Measurements from ENCODE around the gene DOCK2.
"Not testable (repeated sequence)": the region's sequence is repeated elsewhere in the genome, so short reads cannot be mapped to it uniquely, and the experiment has no call there.

DOCK2 gene

DNA sequence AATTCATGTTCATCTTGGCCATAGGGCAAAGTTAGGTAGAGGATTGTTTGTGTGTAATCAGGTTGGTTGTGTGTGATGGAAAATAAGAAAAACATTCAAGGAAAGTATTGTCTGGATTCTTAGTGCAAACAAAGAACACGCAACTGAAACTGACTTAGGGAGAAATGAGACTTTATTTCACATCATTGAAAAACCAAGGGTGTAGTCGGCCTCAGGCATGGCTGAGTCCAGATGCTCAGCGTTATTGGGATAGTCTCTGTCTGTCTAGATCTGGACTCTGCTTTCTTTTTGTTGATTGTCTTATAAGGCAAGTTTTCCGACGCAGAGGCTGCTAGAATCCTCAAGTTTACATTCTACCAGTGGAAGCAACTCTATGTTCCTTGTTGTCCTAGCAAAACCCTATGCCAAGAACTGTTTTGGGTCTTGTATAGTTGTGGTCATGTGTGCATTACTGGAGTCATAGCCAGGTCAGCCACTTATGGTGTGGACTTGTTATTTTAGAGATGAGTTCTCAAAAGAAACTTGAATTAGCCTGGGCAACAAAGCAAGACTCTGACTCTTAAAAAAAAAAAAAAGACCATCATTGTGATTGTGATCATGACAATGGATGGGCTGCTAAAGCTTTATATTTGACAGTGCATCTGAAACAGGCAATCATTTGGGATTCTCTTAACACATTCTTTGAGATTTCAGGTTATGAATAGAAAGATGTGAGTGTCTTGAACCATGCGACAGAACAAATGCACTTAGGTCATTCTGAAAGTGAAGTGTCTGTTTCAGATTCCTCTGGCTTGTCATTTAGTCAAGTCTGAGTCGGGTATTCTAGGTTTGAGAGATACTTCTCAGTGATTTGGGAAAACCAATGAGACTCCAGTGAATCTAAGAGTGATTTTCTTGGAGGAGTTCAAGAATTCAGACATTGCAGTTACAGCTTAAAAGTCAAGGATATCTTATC lies 82.6 kb downstream of the DOCK2 start:
- no peak for DNase-seq

DNA sequence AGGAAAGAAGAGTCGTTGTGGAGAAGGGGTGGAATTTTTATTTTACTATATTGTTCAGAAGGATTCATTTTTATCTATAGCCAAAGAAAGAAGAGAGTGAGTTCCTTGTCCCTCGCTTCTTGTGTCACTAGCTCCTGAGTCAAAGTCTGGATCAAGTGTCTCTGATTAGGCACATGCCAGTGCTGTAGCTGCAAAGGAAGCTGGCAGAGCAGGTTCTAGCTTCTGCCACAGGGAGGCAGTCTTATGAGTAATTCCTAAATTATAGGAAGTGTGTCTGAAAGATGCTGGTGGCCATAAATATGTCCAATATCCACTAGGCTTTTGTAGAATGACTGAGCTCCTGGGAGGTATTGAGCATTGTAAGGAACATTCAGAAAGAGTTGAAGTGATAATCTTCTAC lies 84.7 kb downstream of the DOCK2 start:
- peak in 1 of 4 experiments; percentile 24 for DNase-seq

DNA sequence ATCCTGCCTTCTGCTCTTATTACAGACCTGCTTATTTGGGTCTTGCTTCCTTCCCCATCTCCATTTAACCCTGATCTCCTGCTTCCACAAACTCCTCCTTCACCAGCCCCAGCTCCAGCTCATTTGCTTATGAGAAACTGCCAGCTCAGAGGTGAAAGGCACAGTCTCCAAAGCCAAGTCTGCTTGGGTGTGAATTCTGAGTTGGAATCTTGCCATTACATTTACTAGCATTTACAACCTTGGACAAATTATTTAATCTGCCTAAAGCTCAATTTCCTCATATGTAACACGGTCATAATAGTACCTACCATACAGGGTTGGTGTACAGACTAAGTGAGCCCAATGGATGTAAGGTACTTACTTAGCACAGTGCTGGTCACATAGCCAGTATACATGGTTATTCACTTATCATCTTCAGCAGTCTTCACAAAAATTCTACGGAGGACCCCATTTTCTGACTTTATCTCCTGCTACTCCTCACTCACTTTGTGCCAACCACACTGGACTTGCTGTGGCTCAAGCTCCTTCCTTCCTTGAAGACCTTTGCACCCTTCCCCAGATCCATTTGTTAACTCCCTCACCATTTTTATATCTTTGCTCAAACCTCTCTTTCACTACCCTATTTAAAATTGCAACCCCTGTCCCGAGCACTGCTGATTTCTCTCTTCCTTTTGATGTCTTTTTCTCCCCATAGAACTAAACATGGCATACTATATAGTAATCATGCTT lies 86.2 kb downstream of the DOCK2 start:
- DNase-seq = no peak

DNA sequence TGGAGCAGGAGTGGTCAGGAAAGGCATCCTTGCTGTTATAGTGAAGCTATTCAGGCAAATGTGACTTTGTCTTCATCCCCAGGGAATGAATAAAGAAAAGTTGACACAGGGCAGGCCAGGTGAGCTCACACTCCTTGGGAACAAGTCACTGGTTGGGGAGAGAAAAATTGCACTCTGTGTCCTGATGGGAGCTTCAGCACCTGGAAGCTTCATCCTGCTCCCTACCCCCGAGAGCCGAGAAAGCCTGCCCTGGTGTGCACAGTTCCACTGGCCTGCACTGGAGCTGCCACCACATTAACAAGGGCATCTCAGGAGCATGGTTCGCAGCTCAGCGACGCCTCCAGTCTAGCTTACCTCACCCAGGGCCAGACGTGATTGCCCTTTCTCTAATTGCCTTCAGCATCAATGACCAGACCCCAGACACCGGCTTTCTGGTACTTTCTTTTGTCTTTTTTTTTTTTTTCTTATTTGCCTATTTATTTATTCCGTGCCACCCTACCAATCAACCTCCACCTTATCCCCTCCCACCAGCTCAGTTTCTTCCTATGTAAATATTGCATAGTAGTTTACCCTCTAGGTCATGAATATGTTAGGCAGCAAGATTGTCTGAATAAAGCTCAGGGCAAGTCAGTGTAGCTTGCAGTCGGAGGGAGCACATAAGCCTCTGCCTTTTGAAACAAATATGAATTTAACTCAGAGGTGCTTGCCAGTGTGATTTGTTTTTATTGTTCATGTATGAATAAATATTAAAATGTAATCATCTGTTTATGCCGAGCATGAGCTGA lies 87.4 kb downstream of the DOCK2 start:
- DNase-seq = no peak

DNA sequence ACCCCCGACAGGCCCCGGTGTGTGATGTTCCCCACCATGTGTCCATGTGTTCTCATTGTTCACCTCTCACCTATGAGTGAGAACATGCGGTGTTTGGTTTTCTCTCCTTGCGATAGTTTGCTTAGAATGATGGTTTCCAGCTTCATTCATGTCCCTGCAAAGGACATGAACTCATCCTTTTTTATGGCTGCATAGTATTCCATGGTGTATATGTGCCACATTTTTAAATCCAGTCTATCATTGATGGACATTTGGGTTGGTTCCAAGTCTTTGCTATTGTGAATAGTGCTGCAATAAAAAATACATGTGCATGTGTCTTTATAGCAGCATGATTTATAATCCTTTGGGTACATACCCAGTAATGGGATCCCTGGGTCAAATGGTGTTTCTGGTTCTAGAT lies 88.6 kb downstream of the DOCK2 start:
- not testable (repeated sequence) for DNase-seq

DNA sequence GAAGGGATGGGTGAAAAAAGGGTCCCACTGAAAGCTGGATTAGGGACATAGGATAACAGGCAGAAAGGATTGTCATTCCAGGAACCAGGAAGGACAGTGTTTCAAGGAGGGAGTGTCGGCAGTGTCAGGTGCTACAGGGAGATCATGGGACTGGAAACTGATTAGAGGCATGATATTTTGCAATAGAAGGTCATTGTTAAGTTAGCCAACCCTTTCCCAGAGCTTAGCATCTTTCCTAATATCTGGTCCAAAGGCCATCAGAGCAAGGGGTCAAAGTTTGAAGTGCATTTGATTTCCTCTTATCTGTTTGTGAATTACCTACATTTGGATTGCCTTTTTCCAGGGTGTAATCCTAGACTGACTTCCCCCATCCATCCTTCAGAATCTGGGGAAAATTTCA lies 91.3 kb downstream of the DOCK2 start:
- peak in 1 of 4 experiments; percentile 24 for DNase-seq

DNA sequence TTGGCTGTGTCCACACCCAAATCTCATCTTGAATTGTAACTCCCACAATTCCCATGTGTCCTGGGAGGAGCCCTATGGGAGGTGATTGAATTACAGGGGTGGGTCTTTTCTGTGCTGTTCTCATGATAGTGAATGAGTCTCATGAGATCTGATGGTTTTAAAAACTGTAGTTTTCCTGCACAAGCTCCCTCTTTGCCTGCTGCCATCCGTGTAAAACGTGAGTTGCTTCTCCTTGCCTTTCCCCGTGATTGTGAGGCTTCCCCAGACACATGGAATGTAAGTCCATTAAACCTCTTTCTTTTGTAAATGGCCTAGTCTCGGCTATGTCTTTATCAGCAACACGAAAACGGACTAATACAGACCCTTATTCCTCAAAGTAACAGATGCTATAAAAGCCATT lies 94.1 kb downstream of the DOCK2 start:
- no peak for DNase-seq

DNA sequence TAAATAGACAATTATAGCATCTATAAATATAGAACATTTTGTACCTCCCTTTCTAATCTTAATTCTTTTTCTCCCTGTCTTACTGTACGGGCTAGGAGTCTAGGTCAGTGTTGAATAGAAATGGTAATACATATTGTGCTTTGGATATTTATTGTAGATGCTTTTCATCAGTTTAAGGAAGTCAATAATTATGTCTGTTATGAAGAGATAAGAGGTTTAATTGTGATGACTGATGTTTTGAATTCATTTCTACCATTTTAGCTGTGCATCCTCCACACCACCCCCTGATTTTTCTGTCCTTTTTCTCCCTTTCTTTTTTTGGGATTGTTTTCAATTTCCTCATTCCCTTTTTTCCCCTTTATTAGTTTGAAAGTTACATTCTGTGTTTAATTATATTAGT lies 95.8 kb downstream of the DOCK2 start:
- DNase-seq = no peak

DNA sequence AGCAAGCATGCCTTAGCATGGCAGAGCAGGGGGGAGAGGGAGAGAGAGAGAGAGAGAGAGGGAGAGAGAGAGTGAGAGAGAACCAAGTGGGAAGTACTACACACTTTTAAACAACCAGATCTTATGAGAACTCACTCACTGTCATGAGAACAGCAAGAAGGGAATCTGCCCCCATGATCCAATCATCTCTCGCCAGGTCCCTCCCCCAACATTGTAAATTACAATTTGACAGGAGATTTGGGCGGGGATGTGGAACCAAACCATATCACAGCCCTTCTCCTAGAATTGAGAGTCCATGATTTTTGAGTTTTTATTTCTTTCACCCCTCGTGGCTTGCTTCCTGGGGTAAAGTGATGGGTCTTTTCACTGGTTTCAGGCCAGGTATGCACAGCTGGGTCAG lies 98.8 kb downstream of the DOCK2 start:
- DNase-seq = no peak

DNA sequence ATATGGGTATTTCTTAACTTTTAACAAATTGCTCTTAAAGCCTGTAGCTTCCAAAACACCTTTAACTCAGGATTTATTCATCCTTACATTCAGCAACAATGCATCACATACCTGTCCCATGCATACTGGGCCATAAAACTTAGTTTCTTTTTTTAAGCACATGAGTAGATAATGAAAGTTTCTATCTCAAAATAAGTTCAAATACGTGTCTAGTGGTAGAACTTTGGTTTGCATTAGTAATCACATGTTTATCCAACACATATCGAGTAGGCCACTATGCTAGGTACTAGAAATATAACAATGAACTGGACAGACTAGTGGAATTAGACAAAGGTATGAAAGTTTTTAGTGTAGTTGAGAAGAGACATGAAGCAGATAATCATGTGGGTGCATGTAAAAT lies 99.6 kb downstream of the DOCK2 start:
- DNase-seq = no peak

DNA sequence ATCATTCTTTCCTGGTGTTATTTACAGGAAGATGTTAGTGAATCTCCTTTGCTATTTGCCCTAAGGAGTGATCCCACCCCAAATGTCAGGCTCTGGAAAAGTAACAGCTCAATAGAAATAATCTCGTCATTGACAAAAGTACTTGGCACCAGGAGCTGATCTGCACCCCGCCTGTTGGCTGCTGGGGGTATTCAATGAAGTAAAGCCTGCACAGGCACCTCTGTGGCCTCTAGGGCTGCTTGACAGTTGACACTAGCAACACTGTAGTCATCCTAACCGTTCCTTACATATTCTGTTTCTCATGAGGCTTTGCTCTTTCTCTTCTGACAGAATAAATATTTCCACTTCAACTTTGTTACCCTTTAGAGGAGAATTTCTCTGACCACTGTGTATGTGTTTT lies 103.4 kb downstream of the DOCK2 start:
- DNase-seq = no peak

DNA sequence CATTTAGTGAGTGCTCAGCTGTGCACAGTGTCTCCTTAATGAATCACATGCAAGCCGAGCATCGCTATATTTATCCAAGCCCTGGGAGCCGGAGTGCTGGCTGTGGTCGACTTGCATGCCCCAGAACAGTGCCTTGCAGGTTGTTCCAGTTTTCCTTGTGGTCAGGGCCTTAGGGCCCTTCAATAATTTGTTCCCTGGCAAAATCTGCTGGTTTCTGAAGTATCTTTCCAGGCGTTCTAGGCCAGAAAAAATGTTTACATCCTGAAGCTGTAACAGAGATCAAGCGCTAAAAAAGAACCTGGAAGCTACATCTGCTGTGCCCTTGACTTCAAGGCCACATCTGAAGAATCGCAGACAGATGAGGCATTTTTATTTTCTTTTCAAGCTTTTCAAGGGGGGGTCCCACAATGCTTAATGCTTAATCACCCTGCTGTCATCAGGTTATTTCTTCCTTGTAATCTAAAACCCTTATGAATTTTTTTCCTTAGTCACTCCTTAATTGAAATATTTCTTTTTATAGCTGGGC lies 105.8 kb downstream of the DOCK2 start:
- no peak for DNase-seq

DNA sequence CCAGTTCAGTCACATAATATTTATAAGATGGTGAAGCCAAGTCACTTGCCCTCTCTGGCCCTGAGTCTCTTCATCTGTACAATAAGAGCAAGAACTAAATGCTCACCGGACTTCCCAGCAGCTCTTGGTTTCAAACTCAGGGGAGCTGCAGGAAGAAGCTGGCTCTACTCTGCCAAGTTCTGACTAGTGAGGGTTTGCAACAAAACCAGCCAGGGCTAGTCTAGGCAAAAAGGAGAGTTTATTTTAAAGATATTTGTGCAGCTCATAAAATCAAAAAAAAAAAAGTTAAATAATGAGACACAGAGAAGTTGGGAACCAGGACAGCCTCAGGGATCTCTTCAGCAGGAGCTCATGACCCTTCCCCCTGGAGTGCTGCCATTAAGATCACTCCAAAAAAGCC lies 107.3 kb downstream of the DOCK2 start:
- no peak for DNase-seq

DNA sequence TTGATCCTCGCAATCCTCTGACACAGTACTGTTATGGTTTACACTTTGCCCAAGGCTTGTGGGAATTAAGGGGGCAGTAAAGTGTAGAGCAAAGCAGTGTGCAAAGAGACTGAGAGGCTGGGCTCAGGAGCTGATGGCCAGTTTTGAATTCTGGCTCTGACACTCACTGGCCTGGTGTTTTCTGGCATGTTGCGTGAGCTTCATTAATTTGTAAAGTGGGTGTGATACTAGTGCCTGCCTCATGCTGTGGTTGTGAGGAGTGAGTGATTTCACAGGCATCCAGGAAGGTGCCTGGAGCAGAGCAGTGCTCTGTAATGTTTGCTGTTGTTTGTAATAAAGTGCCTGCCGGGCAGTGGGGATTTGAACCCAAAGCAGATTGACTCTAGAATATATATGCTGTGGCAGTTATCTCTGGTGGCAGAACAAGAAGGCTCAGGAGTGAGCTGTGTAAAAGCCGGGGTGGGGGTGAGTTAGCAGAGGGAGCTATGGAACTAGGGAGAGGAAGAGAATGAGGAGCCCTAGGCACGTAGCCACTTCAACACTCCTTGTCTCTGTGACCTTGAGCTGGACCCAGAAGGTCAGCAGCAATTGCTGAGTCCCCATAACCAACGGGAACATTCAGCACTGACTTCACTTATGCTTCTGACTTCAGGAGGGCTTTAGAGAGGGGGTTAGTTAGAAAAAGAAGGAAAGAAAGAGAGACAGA lies 108.5 kb downstream of the DOCK2 start:
- no peak for DNase-seq

DNA sequence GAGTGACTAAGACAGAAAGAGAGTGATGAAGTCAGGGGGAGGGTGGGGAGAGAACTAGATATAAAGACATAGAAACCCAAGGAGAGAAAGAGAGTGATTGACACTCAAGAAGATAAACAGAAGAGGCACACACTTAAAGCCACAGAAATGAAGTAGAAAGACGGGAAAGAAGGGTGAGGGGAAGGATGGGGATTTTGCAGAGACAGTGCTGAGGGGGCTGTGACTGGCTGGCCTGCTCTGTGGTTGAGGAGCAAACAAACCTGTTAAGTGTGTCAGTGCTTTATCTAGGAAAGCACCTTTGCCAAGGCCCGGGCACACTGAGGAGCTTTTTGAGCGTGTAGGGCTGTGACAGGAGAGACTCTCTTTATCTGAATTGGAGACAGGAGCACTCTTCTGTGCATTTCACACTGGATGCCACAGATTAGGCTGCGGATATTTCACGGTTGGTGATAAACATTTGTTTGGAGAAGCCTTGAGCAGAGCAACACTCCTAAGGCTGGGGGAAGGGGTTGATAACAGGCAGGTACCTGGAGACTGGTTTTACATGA lies 109.1 kb downstream of the DOCK2 start:
- no peak for DNase-seq

DNA sequence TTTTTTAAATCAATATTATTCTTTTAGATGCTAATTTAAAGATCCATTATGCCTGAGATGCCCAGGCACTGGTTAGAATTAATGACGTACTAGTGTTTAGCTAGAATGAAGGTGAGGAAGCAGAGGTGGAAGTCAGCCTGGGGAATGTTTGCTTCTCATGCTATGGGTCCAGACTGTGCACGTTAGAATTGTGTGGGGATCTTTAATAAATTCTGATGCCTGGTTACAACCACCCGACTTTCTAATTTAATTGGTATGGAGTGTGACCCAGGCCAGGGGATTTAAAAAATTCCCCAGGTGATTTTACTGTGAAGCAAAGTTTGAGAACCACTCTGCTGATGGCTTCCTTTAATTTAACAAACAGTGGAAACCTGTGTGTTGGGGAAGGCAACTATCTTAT lies 111.1 kb downstream of the DOCK2 start:
- DNase-seq = no peak

DNA sequence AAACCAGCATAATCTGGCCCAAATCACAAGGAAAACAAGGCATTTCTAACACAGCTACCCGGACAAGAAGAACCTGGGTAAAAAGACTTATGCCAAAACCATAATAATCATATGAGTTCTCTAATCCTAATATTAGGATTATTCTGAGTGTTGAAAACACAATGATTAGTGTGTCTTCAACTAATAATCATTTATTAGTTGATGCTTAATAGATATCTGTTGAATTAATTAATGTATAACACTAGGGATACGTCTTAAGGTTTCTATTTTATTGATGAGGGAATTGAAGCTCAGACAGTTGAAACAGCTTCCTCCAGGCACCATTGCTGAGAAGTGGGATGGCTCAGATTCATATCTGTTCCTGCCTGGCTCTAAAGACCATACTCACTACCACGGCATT lies 112.2 kb downstream of the DOCK2 start:
- DNase-seq = no peak

DNA sequence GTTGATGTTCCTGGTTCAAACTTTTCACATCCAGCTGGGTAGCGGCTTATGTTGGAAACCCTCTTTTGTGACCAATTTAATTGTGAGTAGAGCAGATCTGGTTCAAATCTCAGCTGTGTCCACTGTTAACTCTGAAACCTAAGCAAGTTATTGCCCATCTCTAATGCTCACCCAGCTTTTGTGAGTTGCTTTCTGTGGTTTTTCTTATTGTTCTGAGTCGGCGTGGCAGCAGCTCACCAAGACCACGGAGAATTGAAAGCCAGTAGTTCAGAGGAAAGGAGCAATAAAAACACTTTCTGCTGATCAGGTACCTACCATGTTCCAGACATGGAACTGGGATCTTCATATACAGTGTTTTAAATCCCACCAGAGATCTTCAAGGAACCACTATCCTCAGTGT lies 114.4 kb downstream of the DOCK2 start:
- DNase-seq = no peak

DNA sequence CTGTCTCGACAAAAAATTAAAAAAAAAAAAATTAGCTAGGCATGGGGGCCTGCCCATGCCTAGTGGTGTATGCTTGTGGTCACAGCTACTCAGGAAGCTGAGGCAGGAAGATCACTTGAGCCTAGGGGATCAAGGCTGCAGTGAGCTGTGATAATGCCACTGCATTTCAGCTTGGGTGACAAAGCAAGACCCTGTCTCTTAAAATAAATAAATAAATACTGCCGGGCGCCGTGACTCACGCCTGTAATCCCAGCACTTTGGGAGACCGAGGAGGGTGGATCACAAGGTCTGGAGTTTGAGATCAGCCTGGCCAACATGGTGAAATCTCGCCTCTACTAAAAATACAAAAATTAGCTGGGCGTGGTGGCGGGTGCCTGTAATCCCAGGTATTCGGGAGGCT lies 115.5 kb downstream of the DOCK2 start:
- DNase-seq = not testable (repeated sequence)

DNA sequence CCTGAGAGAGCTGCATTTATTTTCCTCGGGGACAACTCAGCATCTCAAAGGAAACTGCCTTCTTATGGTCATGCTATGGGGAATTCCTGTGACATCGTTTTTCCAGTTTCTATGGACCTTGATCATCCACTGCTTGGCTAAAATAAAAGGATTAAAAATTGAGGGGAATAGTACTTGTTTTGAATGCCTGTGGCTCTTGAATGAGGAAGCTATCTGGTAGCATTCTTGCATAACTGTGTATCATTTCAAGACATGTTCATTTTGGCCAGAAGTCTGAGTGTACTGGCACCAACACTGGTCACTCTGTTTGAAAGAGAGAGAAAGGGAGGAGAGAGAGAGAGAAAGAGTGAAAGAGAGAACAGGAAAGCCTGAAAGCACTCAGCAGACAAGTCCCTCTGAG lies 116.7 kb downstream of the DOCK2 start:
- peak; percentile 4 to 57 (median 31) for DNase-seq

DNA sequence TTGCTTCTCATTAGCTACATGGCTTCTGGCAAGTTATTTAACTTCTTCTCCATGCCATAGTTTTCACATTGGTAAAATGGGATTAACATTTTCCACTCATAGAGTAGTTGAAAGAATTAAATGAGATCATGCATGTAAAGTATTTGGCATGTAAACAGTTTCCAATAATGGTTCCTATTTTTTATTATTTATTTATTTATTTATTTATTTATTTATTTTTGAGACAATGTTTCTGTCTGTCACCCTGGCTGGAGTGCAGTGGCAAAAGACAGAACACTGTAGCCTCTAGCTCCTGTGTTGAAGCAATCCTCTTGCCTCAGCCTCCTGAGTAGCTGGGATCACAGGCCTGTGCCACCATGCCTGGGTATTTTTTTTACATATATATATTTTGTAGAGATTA lies 117.7 kb downstream of the DOCK2 start:
- DNase-seq = no peak

Measured in suppressor macrophage (primary cell).